Right cardiac atrium (tissue), 5 donors: ENCODE measurements around the gene ANKRD34A. TPM values are rescaled to one million over a fixed set of nuclear protein-coding genes. Genes with fewer than 3 reads are reported as not detected.

Experiments used
- ATAC-seq, 2 donors: fragments of 200-7000 bp; cut with Tn5 transposase; one replicate each; pipeline versions ENCODE4 v1.8.0 to v1.9.1; 2020; ENCODE audit warnings: moderate library complexity in 2 of 2, mild to moderate bottlenecking in 1 of 2
- DNase-seq, 3 donors: peaks; one replicate each; pipeline ENCODE4 v3.0.0-alpha.2; 2020
- H3K27ac ChIP-seq: one replicate; pipeline ENCODE4 v1.5.1; 2013; ENCODE audit warnings: mild to moderate bottlenecking, low read length, control low read depth, moderate library complexity
- H3K27me3 ChIP-seq: one replicate; pipeline ENCODE4 v1.6.1; 2013; ENCODE audit not compliant: control insufficient read depth, insufficient read depth
- H3K4me1 ChIP-seq: one replicate; pipeline ENCODE4 v1.6.1; 2013; ENCODE audit warnings: low read length; ENCODE audit not compliant: control insufficient read depth, insufficient read depth
- H3K4me3 ChIP-seq: one replicate; pipeline ENCODE4 v1.5.1; 2013; ENCODE audit warnings: low read length, control low read depth
- H3K9me3 ChIP-seq: one replicate; pipeline ENCODE4 v1.6.1; 2013; ENCODE audit warnings: low read length; ENCODE audit not compliant: control insufficient read depth
- WGBS: extraction: QIAGEN DNeasy Blood & Tissue Kit; methylation state at CpG from one replicate; pipeline ENCODE4 v1.1.7; 2013; 5-methylcytosine and 5-hydroxymethylcytosine counted together
- intact Hi-C, 4 donors: fragments of 100-400 bp; cut with DNase I; formaldehyde crosslinking; loops; one replicate each; pipeline versions ENCODE4 v1.11.0 to v1.14.0; 2022 to 2023
- long read RNA-seq, 4 donors: library from polyadenylated mRNA; unstranded; transcript quantifications; one replicate each; pipeline ENCODE4 v2.0.0, GENCODE V29; 2020 to 2021
- polyA plus RNA-seq: library from polyadenylated mRNA; stranded (reverse); fragments of 200-250 nt; gene quantifications from one replicate; pipeline ENCODE4 v1.2.3, GENCODE V29; 2013
- total RNA-seq, 4 donors: library from RNA; stranded (reverse); fragmentation: NEBNext Ultra II Directional; extraction: Animal tissue kit (Norgen Biotek cat#: 25700); gene quantifications; one replicate each; pipeline ENCODE4 v1.2.1, GENCODE V29; 2021
- donor health status: healthy with polysubstance abuse.
- donor health status: DM: no; HTN: yes; CAD: no.
- donor health status: DM: no; HTN: no; CAD: no.
- donor health status: DM: no; HTN: yes; CAD: no; lungs with severe emphysema.
- donor health status: DM: yes; HTN: yes; CAD: no.

Gene ANKRD34A
- total RNA-seq (1 to 10 TPM; 1.7 to 3.9 (median 3.7) TPM), polyA plus RNA-seq (1.8 TPM)
- long read RNA-seq, donor 1, partial matches to known transcripts, result 0 of 4 reads
- long read RNA-seq, donor 1, other reads (novel, unspliced or antisense), result 4 of 4 reads
- long read RNA-seq, donor 2, result 0 reads
- long read RNA-seq, donor 3, partial matches to known transcripts, result 0 of 2 reads
- long read RNA-seq, donor 3, other reads (novel, unspliced or antisense), result 2 of 2 reads
- long read RNA-seq, donor 4, result 0 reads

DNA sequence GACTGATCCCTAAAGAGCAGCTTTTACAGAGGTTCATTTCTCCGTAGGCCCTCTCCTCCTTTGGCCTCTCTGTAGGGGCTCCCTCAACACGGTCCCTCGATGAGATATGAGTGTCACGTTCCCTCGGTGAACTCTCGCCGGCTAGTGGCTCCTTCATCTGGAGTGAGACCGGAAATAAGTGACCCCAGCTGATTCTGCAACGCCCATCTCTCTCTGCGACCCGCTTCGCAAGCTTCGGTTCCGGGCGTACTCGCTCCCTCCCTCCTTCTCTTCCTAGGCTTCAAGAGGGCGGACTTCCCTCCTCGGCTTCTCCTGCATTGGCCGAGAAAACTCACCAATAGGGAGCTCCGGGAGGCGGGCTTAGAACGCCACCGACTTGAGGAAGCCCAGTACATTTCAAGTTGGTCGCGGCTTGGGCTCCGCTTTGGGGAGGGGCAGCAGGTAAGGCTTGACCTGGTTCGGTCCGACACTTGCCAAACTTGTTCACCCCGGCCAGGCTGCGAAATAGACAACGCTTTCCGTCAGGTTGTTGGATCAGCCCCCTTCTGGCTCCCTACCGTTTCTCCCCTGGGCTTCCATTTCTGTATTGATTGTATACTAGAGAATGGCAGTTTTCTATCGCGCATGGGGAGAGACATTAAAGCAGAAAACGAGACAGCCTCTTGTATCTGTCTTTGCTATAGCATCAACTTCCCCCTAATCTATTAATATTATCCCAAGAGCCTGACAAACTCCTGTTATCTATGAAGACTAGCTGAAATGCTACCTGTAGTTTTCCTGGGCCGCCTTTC, at the start of gene ANKRD34A, which contains the start of gene POLR3GL:
Gene ANKRD34A (minus strand): TSS at position 248 of the 791 bp plus-strand sequence. CDS start 2,816 bp downstream, outside the sequence.
Gene POLR3GL (plus strand): TSS at position 363 of the 791 bp plus-strand sequence. CDS start 10,176 bp downstream, outside the sequence.
- intact Hi-C loops, result loop anchor here in 2 of 4 donors (5.0 to 10.0 kb wide), 2 partner anchors 43 to 70 kb away; no protein-coding TSS in a partner anchor
- Histone ChIP-seq H3K4me3 (peak within 1 kb of the TSS; percentile 76), H3K27me3 (no peaks in the 10 kb centered on the region), H3K9me3 (no peaks in the 10 kb centered on the region), H3K27ac (peak within 1 kb of the TSS; percentile 84), H3K4me1 (peaks cover 10% of the 10 kb centered on the region)
- peak; percentile 96 to 99 (median 97) for DNase-seq
- peak; percentile 87 to 90 for ATAC-seq
- under 1% methylated on average over 37 of the region's 37 CpGs for WGBS

DNA sequence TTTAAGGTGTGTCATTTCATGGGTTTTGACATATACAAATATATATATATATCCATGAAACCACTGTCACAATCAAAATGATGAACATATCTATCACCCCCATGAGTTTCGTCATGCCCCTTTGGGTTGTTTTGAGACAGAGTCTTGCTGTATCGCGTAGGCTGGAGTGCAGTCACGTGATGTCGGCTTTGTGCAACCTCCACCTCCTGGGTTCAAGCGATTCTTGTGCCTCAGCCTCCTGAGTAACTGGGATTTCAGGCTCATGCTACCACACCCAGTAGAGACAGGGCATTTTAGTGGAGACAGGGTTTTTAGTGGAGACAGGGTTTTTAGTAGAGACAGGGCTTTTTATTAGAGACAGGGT, 49.2 kb upstream of the ANKRD34A start:
- no peaks in the 10 kb centered on the region for H3K27me3 ChIP-seq
- H3K27ac ChIP-seq, result no peak overlapping the region
- no peak for ATAC-seq
- peaks cover 1% of the 10 kb centered on the region for H3K4me1 ChIP-seq
- DNase-seq, result no peak
- WGBS, result 84% methylated on average over 6 of the region's 6 CpGs
- H3K4me3 ChIP-seq, result no peak overlapping the region
- no peaks in the 10 kb centered on the region for H3K9me3 ChIP-seq
- intact Hi-C loops, result loop anchor here (5.0 to 10.0 kb wide), 6 partner anchors 36 to 171 kb away; partner anchors contain the start of gene NUDT17 (in 3 of the 4)

DNA sequence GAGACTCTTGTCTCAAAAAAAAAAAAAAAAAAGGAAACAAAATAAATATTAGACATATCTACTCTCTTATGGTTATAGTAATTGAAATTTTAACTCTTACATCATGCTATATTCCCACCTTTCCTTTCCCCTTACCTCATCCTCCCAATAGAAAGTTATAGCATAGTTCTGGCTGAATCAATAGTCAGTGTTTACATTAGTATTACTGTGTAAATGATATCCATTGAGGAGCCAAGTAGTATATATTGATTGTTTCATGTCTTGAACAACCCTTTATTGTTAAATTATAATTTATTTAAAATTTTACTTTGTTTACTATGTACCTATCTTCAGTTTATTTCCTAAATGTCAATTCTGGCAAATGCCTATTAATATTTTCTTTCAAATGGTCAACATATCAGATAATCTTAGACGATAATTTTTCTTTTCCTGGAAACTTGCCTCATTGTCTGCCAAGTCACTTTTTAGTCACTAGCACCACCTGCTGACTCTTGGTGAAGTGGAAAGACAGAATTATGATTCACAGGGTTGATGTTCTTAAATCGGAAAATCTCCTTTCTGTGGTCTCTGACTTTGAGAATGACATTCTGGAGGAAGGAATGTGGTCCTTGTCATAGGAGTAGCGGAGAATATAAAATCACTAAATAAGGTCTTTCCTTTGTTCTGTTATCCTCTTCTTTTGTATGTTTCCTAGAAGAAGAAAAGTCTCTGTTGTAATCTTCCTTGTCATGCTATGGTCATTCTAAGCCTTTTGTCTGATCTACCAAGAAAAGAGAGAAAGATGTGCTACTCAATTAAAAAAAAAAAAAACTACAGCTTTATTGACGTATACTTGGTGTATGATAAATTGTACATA, 48.6 kb upstream of the ANKRD34A start:
- Histone ChIP-seq H3K9me3 (no peaks in the 10 kb centered on the region), H3K27me3 (no peaks in the 10 kb centered on the region), H3K4me1 (peaks cover 1% of the 10 kb centered on the region), H3K27ac (no peak overlapping the region), H3K4me3 (no peak overlapping the region)
- WGBS, result 9% methylated on average over 4 of the region's 4 CpGs
- ATAC-seq (peak; percentile 15 to 18), DNase-seq (no peak)
- intact Hi-C loops, result loop anchor here (5.0 to 10.0 kb wide), 6 partner anchors 36 to 171 kb away; partner anchors contain the start of gene NUDT17 (in 3 of the 4)

DNA sequence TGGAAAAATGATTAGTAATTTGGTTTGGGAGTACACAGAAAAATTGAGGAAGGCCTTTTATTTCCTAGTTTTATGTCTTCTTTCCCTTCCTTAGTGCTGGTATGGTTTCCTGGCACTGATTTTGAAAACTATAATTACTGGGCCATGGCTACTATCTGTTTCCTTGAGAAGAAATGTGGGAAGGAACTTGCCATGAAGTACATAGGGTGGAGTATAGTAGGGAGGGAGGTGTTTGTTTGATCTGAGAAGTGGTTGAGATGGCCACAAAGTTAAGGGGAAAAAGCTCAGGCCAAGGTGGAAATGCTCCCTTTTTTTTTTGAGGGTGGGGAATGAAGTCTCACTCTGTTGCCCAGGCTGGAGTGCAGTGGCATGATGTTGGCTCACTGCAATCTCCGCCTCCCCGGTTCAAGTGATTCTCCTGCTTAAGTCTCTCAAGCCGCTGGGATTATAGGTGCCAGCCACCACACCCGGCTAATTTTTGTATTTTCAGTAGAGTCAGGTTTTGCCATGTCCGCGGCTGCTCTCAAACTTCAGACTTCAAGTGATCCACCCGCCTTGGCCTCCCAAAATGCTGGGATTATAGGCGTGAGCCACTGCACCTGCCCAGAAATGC, 45.9 kb upstream of the ANKRD34A start:
- intact Hi-C loops, result loop anchor here (2.0 to 10.0 kb wide), 7 partner anchors 33 to 168 kb away; partner anchors contain the start of gene NUDT17 (in 3 of the 4)
- H3K4me3 ChIP-seq, result no peak overlapping the region
- H3K27ac ChIP-seq, result peak overlapping the region; percentile 58
- WGBS, result 81% methylated on average over 8 of the region's 8 CpGs
- peaks cover 4% of the 10 kb centered on the region for H3K4me1 ChIP-seq
- no peaks in the 10 kb centered on the region for H3K27me3 ChIP-seq
- no peaks in the 10 kb centered on the region for H3K9me3 ChIP-seq
- DNase-seq, result no peak
- peak; percentile 56 to 81 for ATAC-seq

DNA sequence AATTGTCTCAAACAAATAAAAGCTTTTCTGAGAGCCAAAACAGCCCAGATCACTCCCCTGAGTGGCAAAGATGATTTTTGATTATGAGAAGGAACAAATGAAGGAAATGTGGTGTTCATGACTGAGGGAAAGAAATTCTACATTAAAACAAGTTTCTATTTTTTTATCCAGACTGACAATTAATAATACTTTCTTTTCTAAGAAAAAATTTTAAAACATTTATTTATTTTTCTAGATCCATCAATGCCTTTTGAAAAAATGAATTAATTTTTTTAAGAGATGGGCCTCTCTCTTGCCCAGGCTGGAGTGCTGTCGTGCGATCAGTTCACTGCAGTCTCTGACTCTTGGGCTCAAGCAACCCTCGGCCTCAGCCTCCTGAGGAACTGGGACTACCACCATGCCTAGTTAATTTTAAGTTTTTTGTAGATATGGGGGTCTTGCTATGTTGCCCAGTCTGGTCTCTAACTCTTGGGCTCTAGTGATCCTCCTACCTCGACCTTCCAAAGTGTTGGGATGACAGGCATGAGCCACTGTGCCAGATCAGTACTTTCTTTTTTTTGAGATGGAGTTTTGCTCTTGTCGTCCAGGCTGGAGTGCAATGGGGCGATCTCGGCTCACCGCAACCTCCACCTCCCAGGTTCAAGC, 43.2 kb upstream of the ANKRD34A start:
- H3K9me3 ChIP-seq, result no peaks in the 10 kb centered on the region
- H3K27me3 ChIP-seq, result no peaks in the 10 kb centered on the region
- 76% methylated on average over 8 of the region's 8 CpGs for WGBS
- peak overlapping the region; percentile 72 for H3K27ac ChIP-seq
- peak; percentile 13 to 18 for ATAC-seq
- no peak overlapping the region for H3K4me3 ChIP-seq
- intact Hi-C loops, result loop anchor here in 2 of 4 donors (2.0 to 5.0 kb wide), 2 partner anchors 31 to 40 kb away; no protein-coding TSS in a partner anchor
- peaks cover 4% of the 10 kb centered on the region for H3K4me1 ChIP-seq
- no peak for DNase-seq

DNA sequence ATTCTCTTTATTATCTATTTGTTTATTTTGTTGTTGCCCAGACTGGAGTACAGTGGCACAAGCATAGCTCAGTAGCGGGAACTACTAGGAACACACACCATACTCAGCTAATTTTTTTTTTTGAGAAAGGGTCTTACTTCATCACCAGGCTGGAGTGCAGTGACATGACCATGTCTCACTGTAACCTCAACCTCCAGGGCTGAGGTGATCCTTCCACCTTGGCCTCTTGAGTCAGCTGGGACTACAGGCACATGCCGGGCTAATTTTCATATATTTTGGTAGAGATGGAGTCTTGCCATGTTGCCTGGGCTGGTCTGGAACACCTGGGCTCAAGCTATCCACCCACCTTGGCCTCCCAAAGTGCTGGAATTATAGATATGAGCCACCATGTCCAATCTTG, 37.3 kb upstream of the ANKRD34A start:
- WGBS, result 96% methylated on average over 2 of the region's 2 CpGs
- Histone ChIP-seq H3K4me1 (peaks cover 14% of the 10 kb centered on the region), H3K9me3 (no peaks in the 10 kb centered on the region), H3K4me3 (no peak overlapping the region), H3K27me3 (no peaks in the 10 kb centered on the region), H3K27ac (peak overlapping the region; percentile 2)
- intact Hi-C loops, result no loop called here
- no peak for DNase-seq
- no peak for ATAC-seq

DNA sequence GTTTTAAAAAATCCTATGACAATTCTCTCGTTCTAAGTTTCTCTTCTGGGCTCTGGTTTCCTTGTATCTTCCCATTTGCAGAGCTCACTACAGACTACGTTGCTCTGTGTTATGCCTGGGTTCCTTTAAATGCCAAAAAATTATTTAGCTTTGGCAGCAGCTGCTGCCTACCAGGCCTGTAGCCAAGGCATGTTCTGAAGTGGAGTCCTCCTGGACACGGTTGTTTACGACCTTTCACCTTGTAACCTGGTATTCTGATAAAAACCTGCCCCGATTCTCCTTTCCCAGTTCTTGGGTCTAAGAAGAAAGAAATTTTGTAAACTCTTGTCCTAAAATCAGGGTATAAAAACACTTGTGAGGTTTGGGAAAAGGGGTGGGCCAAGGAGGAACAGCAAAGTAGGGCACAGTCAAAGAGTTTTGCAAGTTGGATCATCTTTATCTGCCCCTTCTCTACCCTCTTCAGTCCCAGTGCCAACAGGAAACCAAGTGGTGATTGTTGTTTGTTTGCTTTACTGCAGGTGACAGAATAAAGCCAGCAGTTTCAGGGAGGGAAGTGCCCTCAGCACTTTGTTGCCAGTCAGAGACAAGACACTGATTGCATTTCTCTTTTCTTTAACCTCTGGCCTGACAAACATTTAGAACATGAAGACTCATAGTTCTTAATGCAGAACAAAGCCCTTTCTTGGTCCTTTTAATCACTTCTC, 35.1 kb upstream of the ANKRD34A start:
- WGBS, result 7% methylated on average over 5 of the region's 5 CpGs
- peak; percentile 12 to 34 for ATAC-seq
- Histone ChIP-seq H3K27me3 (no peaks in the 10 kb centered on the region), H3K4me1 (peaks cover 12% of the 10 kb centered on the region), H3K4me3 (peak overlapping the region; percentile 37), H3K9me3 (no peaks in the 10 kb centered on the region), H3K27ac (peak overlapping the region; percentile 98)
- intact Hi-C loops, result no loop called here
- peak in 2 of 3 donors; percentile 39 to 81 for DNase-seq

DNA sequence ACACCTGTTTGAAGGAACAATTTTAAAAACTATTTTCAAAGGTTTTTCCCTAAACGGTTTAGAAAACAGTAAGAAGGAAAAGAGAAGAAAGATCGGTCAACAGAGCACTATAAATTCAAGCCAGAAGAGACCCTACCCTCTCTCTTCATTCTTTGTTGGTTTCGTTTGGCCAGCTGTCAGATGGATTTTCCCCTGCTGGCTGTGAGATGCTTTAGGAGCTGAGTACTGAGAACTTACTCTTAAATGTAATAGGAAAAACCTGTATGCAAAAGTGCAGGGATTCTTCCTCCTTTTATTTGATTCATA, 33.3 kb upstream of the ANKRD34A start:
- Histone ChIP-seq H3K27me3 (no peaks in the 10 kb centered on the region), H3K4me1 (peaks cover 12% of the 10 kb centered on the region), H3K4me3 (peak overlapping the region; percentile 88), H3K27ac (peak overlapping the region; percentile 70), H3K9me3 (no peaks in the 10 kb centered on the region)
- DNase-seq (no peak), ATAC-seq (no peak)
- WGBS, result 4% methylated on average over 3 of the region's 3 CpGs
- intact Hi-C loops, result no loop called here

DNA sequence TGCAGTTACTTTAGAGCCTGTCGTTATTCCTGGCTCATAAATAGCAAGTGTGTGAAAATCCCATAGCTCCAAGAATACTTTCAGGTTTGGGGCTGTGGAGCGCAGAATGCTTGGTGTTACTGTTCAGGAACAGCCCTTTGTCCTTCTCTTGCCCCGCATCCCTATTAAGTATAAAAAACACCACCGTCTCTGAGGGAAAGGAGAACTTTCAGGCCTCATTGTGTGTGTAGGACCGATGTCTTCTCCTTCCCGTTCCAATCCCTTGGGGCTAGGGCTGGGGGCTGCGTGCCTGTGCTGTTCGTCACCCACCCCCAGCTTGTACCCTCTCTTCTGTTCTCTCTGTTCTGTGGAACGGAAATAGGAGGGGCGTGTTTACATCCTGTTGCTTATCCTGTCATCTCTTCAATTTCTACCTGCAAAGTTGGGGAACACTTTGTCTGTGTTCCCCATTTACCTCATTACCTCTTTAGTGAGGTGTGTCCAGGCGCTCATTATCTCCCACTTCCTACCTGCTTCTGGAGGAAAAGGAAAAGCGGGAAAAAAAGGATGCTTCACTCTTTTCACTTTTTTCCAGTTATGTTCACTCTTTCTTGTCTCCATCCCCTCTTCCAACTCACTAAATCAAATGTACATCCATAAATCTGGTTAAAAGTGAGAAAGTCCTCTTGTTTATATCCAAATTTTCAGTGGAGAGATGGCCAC, 32.8 kb upstream of the ANKRD34A start:
- Histone ChIP-seq H3K4me3 (peak overlapping the region; percentile 88), H3K9me3 (no peaks in the 10 kb centered on the region), H3K27ac (peak overlapping the region; percentile 98), H3K4me1 (peaks cover 14% of the 10 kb centered on the region), H3K27me3 (no peaks in the 10 kb centered on the region)
- 8% methylated on average over 12 of the region's 12 CpGs for WGBS
- ATAC-seq (peak; percentile 15 to 48), DNase-seq (peak in 2 of 3 donors; percentile 56 to 80)
- intact Hi-C loops, result no loop called here
